ES-I3 (cell line): ENCODE data around the gene PTCRA.
"Not testable (repeated sequence)": the region's sequence is repeated elsewhere in the genome, so short reads cannot be mapped to it uniquely, and the experiment has no call there.

Experiments
- H3K36me3 ChIP-seq: 2 replicates; pipeline ENCODE4 v1.6.1; 2013; ENCODE audit warnings: mild to moderate bottlenecking, low read length, control low read depth, moderate library complexity; ENCODE audit not compliant: insufficient read depth
- H3K4me1 ChIP-seq: 2 replicates; pipeline ENCODE4 v1.6.1; 2013; ENCODE audit warnings: mild to moderate bottlenecking, control low read depth, low read length; ENCODE audit not compliant: insufficient read depth
- H3K9ac ChIP-seq: 2 replicates; pipeline ENCODE4 v1.6.1; 2013; ENCODE audit warnings: low read depth, mild to moderate bottlenecking, low read length, moderate library complexity
- H3K9me3 ChIP-seq: 2 replicates; pipeline ENCODE4 v1.6.1; 2013; ENCODE audit warnings: mild to moderate bottlenecking, low read length, moderate library complexity; ENCODE audit not compliant: control insufficient read depth, insufficient read depth

The PTCRA gene

GRCh38 chr6:42894041-42894828, 21.6 kb upstream of the PTCRA start:
- not testable (repeated sequence) for H3K9ac ChIP-seq, H3K36me3 ChIP-seq, H3K4me1 ChIP-seq, H3K9me3 ChIP-seq

GRCh38 chr6:42896178-42896719, 19.6 kb upstream of the PTCRA start:
- H3K9ac ChIP-seq = no peak overlapping the region
- no peaks in the 10 kb centered on the region for H3K36me3 ChIP-seq
- peaks cover 4% of the 10 kb centered on the region; the same call in 1 of the 2 replicates for H3K4me1 ChIP-seq
- H3K9me3 ChIP-seq = no peaks in the 10 kb centered on the region

DNA sequence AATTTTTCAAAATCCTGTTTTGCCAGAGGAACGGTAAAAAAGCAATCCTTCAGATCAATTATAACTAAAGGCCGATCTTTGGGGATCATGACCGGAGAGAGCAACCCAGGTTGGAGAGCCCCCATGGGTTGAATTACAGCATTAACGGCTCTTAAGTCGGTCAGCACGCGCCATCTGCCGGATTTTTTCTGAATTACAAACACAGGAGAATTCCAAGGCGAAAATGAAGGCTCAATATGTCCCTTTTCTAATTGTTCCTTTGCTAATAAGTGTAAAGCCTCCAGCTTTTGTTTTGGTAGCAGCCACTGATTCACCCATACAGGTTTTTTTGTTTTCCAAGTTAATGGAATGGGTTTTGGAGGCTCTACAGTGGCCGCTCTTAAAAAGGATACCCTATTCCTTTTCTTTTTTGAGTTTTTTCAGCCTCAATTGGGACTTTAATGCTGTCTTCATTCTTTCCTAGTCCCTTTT, 16.9 kb upstream of the PTCRA start:
- Histone ChIP-seq H3K36me3 (no peaks in the 10 kb centered on the region), H3K9me3 (no peaks in the 10 kb centered on the region), H3K9ac (peak overlapping the region; percentile 27; the same call in 1 of the 2 replicates), H3K4me1 (peaks cover 4% of the 10 kb centered on the region; the same call in 1 of the 2 replicates)

GRCh38 chr6:42899871-42900270, 16.0 kb upstream of the PTCRA start:
- Histone ChIP-seq H3K4me1 (peaks cover 4% of the 10 kb centered on the region; the same call in 1 of the 2 replicates), H3K9ac (no peak overlapping the region), H3K36me3 (no peaks in the 10 kb centered on the region), H3K9me3 (no peaks in the 10 kb centered on the region)

- Histone ChIP-seq H3K9ac (no peak overlapping the region), H3K9me3 (no peaks in the 10 kb centered on the region), H3K36me3 (no peaks in the 10 kb centered on the region), H3K4me1 (peaks cover 4% of the 10 kb centered on the region; the same call in 1 of the 2 replicates)
Measured at GRCh38 chr6:42901538-42901957, 14.3 kb upstream of the PTCRA start.

GRCh38 chr6:42902429-42903263, 13.2 kb upstream of the PTCRA start:
- not testable (repeated sequence) for H3K36me3 ChIP-seq, H3K9me3 ChIP-seq, H3K4me1 ChIP-seq, H3K9ac ChIP-seq

DNA sequence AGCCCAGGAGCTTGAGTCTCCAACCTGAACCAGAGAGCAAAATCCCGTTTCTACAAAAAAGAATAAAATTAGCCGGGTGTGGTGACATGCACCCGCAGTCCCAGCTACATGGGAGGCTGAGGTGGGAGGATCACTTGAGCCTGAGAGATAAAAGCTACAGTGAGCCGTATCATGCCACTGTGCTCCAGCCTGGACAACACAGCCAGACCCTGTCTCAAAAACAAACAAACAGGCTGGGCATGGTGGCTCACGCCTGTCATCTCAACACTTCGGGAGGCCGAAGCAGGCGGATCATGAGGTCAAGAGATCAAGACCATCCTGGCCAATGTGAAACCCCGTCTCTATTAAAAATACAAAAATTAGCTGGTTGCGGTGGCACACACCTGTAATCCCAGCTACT, 11.4 kb upstream of the PTCRA start:
- no peaks in the 10 kb centered on the region for H3K9me3 ChIP-seq
- no peak overlapping the region for H3K9ac ChIP-seq
- H3K36me3 ChIP-seq = no peaks in the 10 kb centered on the region
- H3K4me1 ChIP-seq = 0 out of 2 replicates have a peak, but pooled peaks cover 3% of the 10 kb centered on the region

DNA sequence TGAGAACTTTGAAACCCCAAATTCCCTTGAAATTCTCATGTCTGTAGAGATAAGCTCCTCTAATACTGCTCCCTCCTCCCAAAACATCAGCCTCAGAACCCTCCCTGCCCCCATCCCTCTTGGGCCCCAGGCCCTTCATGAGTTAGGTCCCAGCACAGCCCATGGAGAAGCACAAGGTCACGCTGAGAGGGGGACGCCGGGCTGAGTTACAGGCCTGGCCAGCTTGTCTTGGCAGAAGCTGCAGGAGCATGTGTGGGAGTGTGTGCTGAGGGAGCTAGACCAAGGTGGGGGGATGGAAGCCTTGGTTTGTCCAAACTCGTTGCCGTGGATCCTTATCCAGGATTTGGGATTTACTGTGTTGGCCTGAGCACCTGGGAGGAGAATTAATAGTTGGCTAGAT, 8.5 kb upstream of the PTCRA start:
- Histone ChIP-seq H3K4me1 (no peaks in the 10 kb centered on the region), H3K9ac (no peak overlapping the region), H3K9me3 (no peaks in the 10 kb centered on the region), H3K36me3 (no peaks in the 10 kb centered on the region)

GRCh38 chr6:42909835-42910234, 6.0 kb upstream of the PTCRA start:
- Histone ChIP-seq H3K36me3 (no peaks in the 10 kb centered on the region), H3K9me3 (no peaks in the 10 kb centered on the region), H3K4me1 (no peaks in the 10 kb centered on the region), H3K9ac (no peak overlapping the region)

DNA sequence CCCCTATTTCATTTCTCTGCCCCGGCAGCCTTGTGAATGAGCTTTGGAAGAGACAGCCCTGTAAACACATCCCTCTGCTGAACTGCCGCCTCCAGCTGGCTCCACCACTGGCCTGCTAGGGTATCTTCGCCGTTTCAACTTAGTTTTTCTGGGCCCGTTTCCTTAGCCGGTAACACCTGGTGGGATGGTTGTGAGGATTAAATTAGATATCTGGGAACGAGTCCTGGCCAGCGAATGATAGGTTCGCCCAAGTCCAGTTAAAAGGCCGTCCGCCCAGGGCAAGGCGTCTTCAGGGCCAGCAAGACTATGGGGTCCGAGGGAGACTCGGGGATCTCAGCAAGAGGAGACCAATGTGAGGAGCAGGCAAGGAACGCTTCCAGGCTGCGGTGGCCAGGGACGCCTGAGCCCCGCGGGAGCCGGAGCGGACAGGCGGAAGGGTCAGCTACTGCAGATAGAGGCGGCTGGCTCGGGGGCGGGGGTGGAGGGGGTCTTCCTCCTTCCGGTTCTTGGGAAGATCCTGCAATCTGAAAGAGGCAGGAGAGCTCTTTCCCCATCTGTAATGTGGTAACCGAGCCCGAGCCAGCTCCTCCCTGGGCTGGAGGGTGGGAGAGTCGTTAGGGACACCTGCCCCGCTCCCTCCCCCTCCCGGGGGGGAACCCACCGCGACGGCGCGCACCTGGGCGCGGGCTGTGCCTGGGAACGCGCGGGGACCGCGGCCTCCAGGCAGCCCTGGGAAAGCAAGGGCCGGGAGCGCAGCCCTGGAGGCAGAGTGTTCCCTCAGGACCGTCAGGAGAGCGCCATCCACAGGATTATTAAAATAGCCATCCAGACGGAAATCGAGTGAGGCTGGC, 4.5 kb upstream of the PTCRA start:
- no peaks in the 10 kb centered on the region for H3K36me3 ChIP-seq
- H3K9me3 ChIP-seq = no peaks in the 10 kb centered on the region
- no peaks in the 10 kb centered on the region for H3K4me1 ChIP-seq
- peak overlapping the region; percentile 67 for H3K9ac ChIP-seq

GRCh38 chr6:42914546-42914945, 1.3 kb upstream of the PTCRA start:
- Histone ChIP-seq H3K9me3 (no peaks in the 10 kb centered on the region), H3K9ac (no peak overlapping the region), H3K4me1 (no peaks in the 10 kb centered on the region), H3K36me3 (no peaks in the 10 kb centered on the region)

DNA sequence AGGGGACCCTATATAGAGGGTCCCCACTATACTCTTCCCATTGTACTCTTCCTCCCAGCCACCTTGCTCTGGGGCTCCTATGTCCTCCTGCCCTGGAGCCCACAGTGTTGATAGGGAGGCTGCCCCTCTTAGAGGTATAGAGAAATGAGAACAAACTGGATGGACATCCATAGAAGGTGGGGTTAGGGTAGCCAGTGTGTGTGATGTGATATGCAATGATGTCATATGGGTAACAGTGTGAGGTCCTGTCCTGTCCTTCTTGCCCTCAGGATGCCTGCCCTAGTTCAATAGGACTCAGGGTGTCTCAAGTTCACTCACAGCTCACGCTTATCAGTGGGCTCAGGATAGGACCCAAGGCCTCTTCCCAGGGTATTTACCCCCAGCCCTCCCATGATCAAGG, 435 bp downstream of the PTCRA start:
- H3K9me3 ChIP-seq = no peaks in the 10 kb centered on the region
- no peaks in the 10 kb centered on the region for H3K36me3 ChIP-seq
- no peaks in the 10 kb centered on the region for H3K4me1 ChIP-seq
- no peak overlapping the region for H3K9ac ChIP-seq

DNA sequence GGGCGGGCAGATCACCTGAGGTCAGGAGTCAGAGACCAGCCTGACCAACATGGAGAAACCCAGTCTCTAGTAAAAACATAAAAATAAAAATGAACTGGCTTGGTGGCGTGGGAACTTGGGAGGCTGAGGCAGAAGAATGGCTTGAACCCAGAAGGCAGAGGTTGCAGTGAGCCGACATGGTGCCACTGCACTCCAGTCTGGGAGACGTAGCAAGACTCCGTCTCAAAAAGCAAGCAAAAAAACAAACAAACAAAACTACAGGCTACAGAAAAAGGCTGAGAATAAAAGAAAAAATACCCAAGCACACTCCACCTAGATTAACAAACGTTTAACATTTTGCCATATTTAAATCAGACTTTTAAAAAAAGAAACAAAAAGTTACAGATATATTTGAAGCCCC, 5.9 kb downstream of the PTCRA start:
- Histone ChIP-seq H3K9me3 (no peaks in the 10 kb centered on the region), H3K4me1 (peaks cover 10% of the 10 kb centered on the region; the same call in 1 of the 2 replicates), H3K9ac (no peak overlapping the region), H3K36me3 (no peaks in the 10 kb centered on the region)

GRCh38 chr6:42923666-42924065, 7.8 kb downstream of the PTCRA start:
- Histone ChIP-seq H3K4me1 (peaks cover 10% of the 10 kb centered on the region; the same call in 1 of the 2 replicates), H3K9ac (no peak overlapping the region), H3K36me3 (no peaks in the 10 kb centered on the region), H3K9me3 (no peaks in the 10 kb centered on the region)
